ENCODE measurements around the gene PGGT1B. TPM values are rescaled to one million over a fixed set of nuclear protein-coding genes. Genes with fewer than 3 reads are reported as not detected.

PGGT1B gene
- total and polyA plus RNA-seq, 9 of the 15 experiments (the other 6 are each of a cell fraction or from before 2014, with no cell fraction given) = 5.3 to 33.7 (median 19.8) TPM

- no peak for TF ChIP-seq ZNF217 (CRISPR knock-in tag; IDR thresholded peaks at IDR 0.05)
- no peak for TF ChIP-seq ZNF280B (CRISPR knock-in tag; IDR thresholded peaks at IDR 0.05)
- no peak for TF ChIP-seq TAF7 (tag; IDR thresholded peaks at IDR 0.05)
- TF ChIP-seq ZNF764 (CRISPR knock-in tag; IDR thresholded peaks at IDR 0.05; ENCODE audit: low read depth) = no peak
- TF ChIP-seq MTA3 (IDR thresholded peaks at IDR 0.05; ENCODE audit: borderline replicate concordance) = no peak
- TF ChIP-seq RBBP5 (IDR thresholded peaks at IDR 0.05; ENCODE audit: borderline replicate concordance, insufficient read depth, low read length, poor library complexity, severe bottlenecking) = no peak
- TF ChIP-seq ZNF384 (IDR thresholded peaks at IDR 0.05; ENCODE audit: low read depth, low read length) = no peak
- TF ChIP-seq SRSF9 (IDR thresholded peaks at IDR 0.05; ENCODE audit: borderline replicate concordance, low read depth, low read length) = no peak
These were observed 95.8 kb downstream of the PGGT1B start (continued) for GRCh38 chr5:115166744-115167393.

GRCh38 chr5:115165790-115166189 lies 96.9 kb downstream of the PGGT1B start:
- no peak overlapping the region for H3K4me2 ChIP-seq (ENCODE audit: insufficient read depth, low read length)
- no peaks in the 10 kb centered on the region for H3K79me2 ChIP-seq (ENCODE audit: control insufficient read depth, insufficient read depth, low read length)
- no peak for DNase-seq (ENCODE audit: extremely low read depth in 1 of 4, low spot score in 3 of 4)
- no peaks in the 10 kb centered on the region for H3K36me3 ChIP-seq (ENCODE audit: control insufficient read depth, insufficient read depth, low read length)
- TF ChIP-seq MAFG (tag; conservative IDR thresholded peaks at IDR 0.05) (no peak), ZNF778 (CRISPR knock-in tag; IDR thresholded peaks at IDR 0.05) (no peak), ZNF133 (CRISPR knock-in tag; IDR thresholded peaks at IDR 0.05) (no peak), NFE2 (IDR thresholded peaks at IDR 0.05; ENCODE audit: low read depth) (no peak), NFIX (CRISPR knock-in tag; IDR thresholded peaks at IDR 0.05; ENCODE audit: low read depth) (no peak), ZFX (CRISPR knock-in tag; IDR thresholded peaks at IDR 0.05) (no peak), FOXA3 (CRISPR knock-in tag; conservative IDR thresholded peaks at IDR 0.05 in 1 of 2, IDR thresholded peaks at IDR 0.05 in 1 of 2) (no peak)
- peaks cover 0 to 19% of the 10 kb centered on the region in 2 experiments; a peak in 2 of 5 replicates for H3K4me1 ChIP-seq (replicated peaks in 1 of 2; ENCODE audit: control insufficient read depth in 2 of 2, insufficient read depth in 2 of 2, low read length in 2 of 2)
- H3K4me3 ChIP-seq = no peak overlapping the region
- H3K27ac ChIP-seq (ENCODE audit: extremely low read depth, low read depth, low read length) = no peak overlapping the region
- FAIRE-seq = no peak
- no peak overlapping the region for H3K9ac ChIP-seq (ENCODE audit: insufficient read depth in 1 of 2, low read depth in 2 of 2, low read length in 2 of 2)
- no TSS peak for BruUV-seq (replicated peaks)
- no peaks in the 10 kb centered on the region for H3K9me1 ChIP-seq (ENCODE audit: control insufficient read depth, insufficient read depth, low read length)
- ATAC-seq = no peak
- in situ Hi-C loops (cut with MboI) = no loop called here
- ChIA-PET CTCF (ENCODE audit: low intra/inter-chr PET ratio) (no interaction called here), POLR2A (no interaction called here)
- intact Hi-C loops (cut with micrococcal nuclease) = no loop called here
- H4K20me1 ChIP-seq (replicated peaks; ENCODE audit: control insufficient read depth, insufficient read depth, low read length) = no peaks in the 10 kb centered on the region
- 2% methylated on average over 4 of the region's 5 CpGs for WGBS (ENCODE audit: insufficient coverage, low coverage, missing lambda C conversion rate)
- H3K9me3 ChIP-seq (replicated peaks; ENCODE audit: control insufficient read depth, insufficient read depth, low read depth, low read length) = no peaks in the 10 kb centered on the region
- no peak overlapping the region for H2AFZ ChIP-seq (ENCODE audit: low read depth, low read length)
- H3K27me3 ChIP-seq (ENCODE audit: control insufficient read depth in 2 of 2, insufficient read depth in 2 of 2, low read length in 2 of 2) = peaks cover 0 to 8% of the 10 kb centered on the region in 2 experiments; a peak in 1 of 5 replicates
